Measurements from ENCODE around the gene MYDGF. TPM values are rescaled to one million over a fixed set of nuclear protein-coding genes. Genes with fewer than 3 reads are reported as not detected.

The MYDGF gene
- total RNA-seq, 1 donor from 2014 or later = 48.8 TPM

DNA sequence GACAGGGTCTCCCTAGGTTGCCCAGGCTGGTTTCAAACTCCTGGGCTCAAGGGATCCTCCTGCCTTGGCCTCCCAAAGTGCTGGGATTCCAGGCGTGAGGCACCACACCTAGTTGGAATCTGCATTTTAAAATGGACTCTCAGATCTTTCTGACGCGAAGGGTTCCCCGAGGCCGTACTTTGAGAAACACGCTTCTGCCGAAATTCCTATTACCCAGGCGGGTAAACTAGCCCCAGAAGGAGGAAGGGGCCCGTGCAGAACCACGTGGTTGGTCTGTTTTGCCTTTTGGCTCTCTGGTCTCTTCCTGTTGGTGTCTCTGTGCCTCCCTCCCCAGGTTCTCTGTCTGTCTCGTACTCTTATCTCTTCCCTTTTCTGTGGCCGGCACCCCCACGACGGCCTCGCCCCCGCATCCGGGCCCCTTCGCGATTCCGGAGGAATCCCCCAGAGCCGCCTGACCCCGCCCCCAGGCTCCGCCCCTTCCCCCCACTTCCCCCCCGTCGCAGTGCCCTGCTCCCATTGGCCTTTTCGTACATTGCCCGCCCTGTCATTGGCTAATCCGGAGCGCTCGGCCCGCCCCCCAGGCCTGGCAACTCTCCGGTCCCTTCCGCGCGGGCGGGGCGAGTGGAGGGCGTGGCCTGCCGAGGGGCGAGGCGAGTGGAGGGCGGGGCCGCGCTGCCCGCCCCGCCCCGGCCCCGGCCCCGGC lies 31.2 kb downstream of the MYDGF start, which contains the start of gene TNFAIP8L1:
Gene TNFAIP8L1, plus strand, starts transcription at position 689 of the 703 bp plus-strand sequence. CDS start 12,354 bp downstream, outside the sequence.
- Mint-ChIP-seq H3K27ac (ENCODE audit: unreplicated experiment) (no peak within 1 kb of the TSS), H3K4me3 (peak within 1 kb of the TSS; percentile 89), H3K4me1 (peaks cover 8% of the 10 kb centered on the region), H3K27me3 (ENCODE audit: low read depth) (peaks cover 4% of the 10 kb centered on the region), H3K9me3 (no peaks in the 10 kb centered on the region), H3K36me3 (ENCODE audit: low read depth) (no peaks in the 10 kb centered on the region)
- no peak for TF ChIP-seq CTCF (conservative IDR thresholded peaks at IDR 0.05)
- DNase-seq (ENCODE audit: low read depth, low spot score) = peak; percentile 99

- Mint-ChIP-seq H3K4me3 (no peak overlapping the region), H3K27me3 (ENCODE audit: low read depth) (peaks cover 4% of the 10 kb centered on the region), H3K9me3 (no peaks in the 10 kb centered on the region), H3K4me1 (peaks cover 10% of the 10 kb centered on the region), H3K27ac (ENCODE audit: unreplicated experiment) (no peak overlapping the region), H3K36me3 (ENCODE audit: low read depth) (no peaks in the 10 kb centered on the region)
- no peak for TF ChIP-seq CTCF (conservative IDR thresholded peaks at IDR 0.05)
- no peak for DNase-seq (ENCODE audit: low read depth, low spot score)
Measured at GRCh38 chr19:4638317-4638716, 31.8 kb downstream of the MYDGF start.

DNA sequence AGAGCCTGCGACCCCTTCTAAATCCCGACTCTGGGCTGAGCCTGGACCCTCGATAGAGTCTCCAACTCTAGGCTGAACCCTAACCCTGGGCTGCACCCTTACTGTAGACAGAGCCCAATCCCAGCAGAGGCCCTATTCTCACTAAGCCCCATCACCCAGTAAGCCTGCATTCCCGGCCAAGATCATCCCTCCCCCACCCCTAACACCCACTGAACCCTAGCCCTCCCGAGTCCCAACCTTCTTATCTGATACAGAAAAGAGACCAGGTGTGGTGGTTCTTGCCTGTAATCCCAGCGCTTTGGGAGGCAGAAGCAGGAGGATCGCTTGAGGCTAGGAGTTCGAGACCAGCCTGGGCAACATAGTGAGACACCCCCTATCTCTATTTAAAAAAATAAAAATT lies 33.4 kb downstream of the MYDGF start:
- Mint-ChIP-seq H3K36me3 (ENCODE audit: low read depth) (no peaks in the 10 kb centered on the region), H3K4me3 (peak overlapping the region; percentile 78), H3K27ac (ENCODE audit: unreplicated experiment) (no peak overlapping the region), H3K9me3 (no peaks in the 10 kb centered on the region), H3K4me1 (peaks cover 14% of the 10 kb centered on the region), H3K27me3 (ENCODE audit: low read depth) (peaks cover 4% of the 10 kb centered on the region)
- DNase-seq (ENCODE audit: low read depth, low spot score) = no peak
- no peak for TF ChIP-seq CTCF (conservative IDR thresholded peaks at IDR 0.05)

- Mint-ChIP-seq H3K4me1 (peaks cover 14% of the 10 kb centered on the region), H3K27ac (ENCODE audit: unreplicated experiment) (no peak overlapping the region), H3K4me3 (peak overlapping the region; percentile 78), H3K27me3 (ENCODE audit: low read depth) (peaks cover 4% of the 10 kb centered on the region), H3K9me3 (no peaks in the 10 kb centered on the region), H3K36me3 (ENCODE audit: low read depth) (no peaks in the 10 kb centered on the region)
- peak; percentile 88 for DNase-seq (ENCODE audit: low read depth, low spot score)
- peak; percentile 96 for TF ChIP-seq CTCF (conservative IDR thresholded peaks at IDR 0.05)
Measured at GRCh38 chr19:4636151-4636717, 33.9 kb downstream of the MYDGF start.

DNA sequence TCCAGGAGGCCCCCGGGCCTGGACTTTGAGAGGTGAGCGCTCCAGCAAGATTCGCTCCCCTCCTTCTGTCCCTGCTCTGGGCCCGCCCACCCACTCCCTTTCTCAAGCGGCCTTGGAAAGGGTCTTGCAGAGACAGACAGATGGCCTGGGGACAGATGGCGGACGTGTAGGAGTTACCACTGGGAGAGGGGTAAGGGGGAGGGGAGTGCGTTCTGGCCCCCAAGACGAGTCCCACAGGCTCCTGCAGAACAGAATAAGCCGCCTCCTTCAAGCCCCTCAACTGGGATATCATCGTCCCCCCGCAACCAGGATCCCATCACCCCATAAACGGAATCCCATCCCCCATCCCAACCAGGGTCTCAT lies 34.4 kb downstream of the MYDGF start:
- Mint-ChIP-seq H3K4me1 (peaks cover 14% of the 10 kb centered on the region), H3K4me3 (no peak overlapping the region), H3K27me3 (ENCODE audit: low read depth) (peaks cover 4% of the 10 kb centered on the region), H3K9me3 (no peaks in the 10 kb centered on the region), H3K27ac (ENCODE audit: unreplicated experiment) (no peak overlapping the region), H3K36me3 (ENCODE audit: low read depth) (no peaks in the 10 kb centered on the region)
- DNase-seq (ENCODE audit: low read depth, low spot score) = no peak
- no peak for TF ChIP-seq CTCF (conservative IDR thresholded peaks at IDR 0.05)

Measured in neural crest cell (in vitro differentiated cells).